DLD1 (cell line): ENCODE measurements around the gene RASA3.
"Not testable (repeated sequence)": the region's sequence is repeated elsewhere in the genome, so short reads cannot be mapped to it uniquely, and the experiment has no call there.

ENCODE experiments used
- in situ Hi-C: cut with HindIII; loops from 2 replicates; pipeline ENCODE4 v1.10.0; 2017; ENCODE audit warnings: low sequenced_read_pairs

RASA3 gene

DNA sequence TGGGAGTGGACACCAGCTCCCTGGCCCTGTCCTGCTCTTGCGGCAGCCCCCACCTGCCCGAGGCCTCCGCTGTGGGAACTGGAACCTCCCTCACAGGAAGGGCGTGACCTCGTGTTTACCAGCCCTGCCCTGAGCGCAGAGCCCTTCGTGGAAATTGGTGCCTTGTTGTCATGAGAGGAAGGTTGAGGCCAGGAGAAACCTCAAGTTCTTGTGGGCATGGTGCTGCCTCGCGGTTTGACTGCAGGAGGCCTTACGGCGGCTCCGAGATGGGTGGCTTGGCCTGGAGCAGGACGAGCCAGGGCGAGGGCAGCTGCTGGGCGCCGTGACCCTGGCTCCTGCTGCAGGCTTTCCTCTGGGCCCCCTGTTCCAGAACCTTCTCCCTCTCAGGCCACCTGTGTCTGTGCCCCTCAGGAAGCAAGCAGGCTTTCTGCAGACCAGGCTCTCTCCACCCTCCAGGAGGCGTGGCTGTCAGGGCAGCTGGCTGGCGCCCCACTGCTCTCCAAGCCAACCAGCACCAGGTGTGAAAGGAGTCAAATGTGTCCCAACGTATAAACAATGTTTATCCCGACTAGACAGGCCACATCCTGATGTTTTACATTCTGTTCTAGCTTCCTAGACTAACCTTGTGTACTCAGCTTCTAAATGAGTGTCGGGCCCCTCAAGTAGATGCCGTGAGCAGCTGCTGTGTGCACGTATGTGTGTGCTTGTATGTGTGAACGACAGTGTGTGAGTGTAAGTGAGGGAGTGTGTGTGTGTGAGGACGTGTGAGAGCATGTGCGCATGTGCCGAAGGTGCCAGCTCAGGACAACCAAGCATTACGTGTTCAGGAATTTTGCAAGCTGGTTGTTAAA, 10.4 kb upstream of the RASA3 start:
- in situ Hi-C loops: no loop called here

DNA sequence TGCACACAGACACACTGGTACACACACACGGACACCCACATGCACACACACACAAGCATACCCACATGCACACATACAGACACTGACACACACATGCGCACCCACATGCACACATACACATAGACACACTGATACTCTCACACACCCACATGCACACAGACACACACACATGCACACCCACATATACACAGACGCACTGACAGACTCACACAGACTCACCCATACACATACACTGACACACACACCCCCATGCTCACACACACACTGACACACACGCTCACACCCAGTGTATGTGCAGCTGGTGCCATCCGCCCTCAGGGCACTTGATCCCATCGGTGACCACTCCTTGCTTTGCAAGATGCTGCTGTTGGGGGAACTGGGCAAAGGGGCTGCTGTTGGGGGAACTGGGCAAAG, 9.7 kb upstream of the RASA3 start:
- in situ Hi-C loops: no loop called here

DNA sequence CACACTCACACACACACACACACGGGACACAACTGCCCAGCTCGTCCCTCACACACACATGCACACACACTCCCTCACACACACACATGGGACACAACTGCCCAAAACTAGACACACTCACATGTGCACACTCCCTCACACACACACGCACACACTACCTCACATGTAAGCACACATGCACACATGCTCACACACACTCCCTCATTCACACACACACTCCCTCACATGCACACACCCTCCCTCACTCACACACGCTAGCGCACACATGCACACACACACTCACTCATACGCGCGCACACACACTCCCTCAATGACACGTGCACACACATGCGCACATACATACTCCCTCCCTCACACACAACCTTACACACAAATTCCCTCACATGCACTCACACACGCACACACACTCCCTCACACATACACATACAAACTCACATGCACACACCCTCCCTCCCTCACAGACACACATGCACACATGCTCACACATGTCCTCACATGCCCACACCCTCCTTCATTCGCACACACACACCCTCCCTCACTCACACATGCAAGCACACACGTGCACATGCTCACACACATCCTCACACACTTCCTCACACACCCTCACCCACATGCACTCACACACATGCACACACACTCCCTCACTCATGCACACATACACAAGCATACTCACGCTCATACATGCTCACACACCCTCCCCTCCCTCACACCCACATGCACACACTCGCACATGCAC, 9.0 kb upstream of the RASA3 start:
- in situ Hi-C loops: no loop called here

DNA sequence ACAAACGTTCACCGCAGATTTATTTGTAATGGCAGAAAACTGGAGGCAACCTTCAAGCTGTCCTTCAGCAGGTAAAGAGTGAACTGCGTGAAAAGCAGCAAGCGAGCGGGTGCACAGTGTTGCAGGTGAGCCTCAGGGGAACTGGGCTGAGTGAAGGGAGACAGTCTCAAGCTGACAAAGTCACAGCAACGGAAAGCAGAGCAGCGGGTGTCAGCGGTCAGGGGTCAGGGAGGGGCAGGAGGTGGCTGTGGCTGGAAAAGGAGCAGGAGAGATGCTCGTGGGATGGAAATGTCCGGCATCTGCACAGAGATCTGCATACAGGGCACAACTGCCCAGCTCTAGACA, 8.5 kb upstream of the RASA3 start:
- in situ Hi-C loops: no loop called here

DNA sequence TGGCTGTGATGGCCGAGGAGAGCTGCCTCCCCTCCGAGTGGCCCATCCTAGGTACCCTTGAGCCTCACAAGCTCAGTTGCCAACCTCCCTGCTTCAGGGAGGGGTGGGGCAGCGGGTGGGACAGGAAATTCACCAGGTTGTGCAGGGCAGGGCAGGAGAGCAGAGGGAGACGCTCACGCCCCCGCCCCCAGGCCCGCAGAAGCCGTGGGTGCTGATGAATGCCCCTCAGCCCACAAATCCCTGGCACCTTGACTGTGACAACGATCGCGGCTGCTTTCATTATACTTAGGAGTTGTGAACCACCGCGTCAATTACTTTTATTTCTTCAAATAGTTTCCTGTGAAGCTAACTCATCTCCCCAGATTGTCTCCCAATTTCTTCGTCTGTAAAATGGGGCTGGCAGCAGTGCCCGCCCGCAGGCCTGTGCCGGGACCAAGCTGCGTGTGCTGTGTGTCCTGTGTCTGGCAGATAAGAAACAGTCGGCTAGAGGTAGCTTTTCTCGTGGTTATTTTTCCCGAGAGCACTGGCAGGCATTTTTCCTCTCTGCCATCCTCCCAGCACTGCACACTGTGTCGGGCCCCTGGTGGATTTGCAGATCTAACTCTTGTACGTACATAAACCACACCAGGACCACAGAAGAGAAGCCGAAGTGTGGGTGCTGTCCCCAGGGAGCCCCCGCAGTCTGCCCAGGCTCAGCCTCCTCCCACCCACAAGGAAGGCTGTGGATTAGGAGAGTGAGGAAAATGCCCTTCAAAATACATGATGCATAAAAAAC, 7.9 kb upstream of the RASA3 start:
- in situ Hi-C loops: no loop called here

DNA sequence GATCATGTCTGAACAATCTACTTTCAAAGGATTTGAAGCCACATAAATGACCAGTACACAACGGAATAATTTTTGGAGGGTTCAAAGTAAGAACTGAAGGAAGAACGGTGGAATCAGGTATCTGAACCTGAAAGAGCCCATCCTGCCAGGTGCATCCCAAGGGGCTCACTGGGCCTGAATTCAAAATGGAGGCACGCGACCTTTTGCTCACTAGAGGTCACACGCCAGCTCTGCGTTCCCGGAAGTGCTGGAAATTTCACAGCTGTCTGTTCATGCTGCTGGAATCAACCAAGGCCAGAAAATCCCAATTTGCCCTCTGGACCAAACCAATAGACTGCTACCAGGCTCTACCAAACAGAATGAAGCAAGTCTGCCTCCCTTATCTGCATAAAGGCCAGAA, 4.2 kb upstream of the RASA3 start:
- in situ Hi-C loops: no loop called here

DNA sequence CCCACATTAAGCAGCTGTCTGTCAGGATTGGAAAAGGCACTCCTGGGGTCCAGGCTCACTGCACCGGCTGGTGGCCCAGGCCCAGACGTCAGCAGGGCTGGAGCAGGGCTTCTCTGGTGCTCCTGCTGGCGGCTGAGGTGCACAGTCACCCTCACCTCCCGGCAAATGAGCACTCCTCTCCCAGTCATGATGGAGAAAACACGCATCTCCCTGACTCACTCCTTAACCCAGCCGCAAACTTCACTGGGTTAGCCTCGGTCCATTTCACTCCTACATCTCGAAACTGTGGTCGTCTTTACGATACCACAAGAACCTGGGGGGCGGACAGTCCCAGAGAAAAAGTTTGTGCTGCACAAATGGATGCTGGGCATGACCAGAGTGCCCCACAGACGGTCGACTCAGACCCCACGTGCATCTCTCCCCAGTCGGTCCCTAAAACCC, 3.3 kb upstream of the RASA3 start:
- in situ Hi-C loops: no loop called here

DNA sequence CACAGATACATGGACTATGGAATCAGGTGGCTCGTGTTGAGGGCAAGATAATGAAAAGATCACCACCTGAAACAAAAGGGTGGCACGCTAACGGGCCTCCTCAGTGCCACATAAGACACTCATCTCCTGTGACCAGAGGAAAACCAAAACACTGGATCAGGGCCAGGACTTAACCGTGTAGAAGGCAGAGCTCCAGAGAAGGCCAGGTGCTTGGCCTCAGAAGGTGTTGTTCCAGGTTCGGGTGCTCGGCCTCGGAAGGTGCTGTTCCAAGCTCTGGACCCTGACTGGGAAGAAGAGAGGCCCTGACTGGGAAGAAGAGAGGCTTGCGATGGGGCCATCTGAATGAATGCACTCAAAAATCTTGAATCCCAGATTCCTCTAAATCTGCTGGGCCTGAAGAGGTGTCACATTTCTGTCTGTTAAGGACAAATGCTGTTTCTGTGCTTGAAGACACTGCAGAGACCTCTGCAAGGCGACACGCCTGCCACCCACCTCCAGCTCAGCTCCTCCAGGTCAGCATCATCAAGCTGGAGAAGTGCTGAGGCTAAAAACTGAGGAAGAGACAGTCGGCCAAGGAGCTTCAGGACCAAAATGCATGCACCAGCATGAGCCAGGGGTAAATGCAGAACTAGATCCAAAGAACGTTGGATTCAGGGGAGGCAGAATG, 2.7 kb upstream of the RASA3 start:
- in situ Hi-C loops: no loop called here

DNA sequence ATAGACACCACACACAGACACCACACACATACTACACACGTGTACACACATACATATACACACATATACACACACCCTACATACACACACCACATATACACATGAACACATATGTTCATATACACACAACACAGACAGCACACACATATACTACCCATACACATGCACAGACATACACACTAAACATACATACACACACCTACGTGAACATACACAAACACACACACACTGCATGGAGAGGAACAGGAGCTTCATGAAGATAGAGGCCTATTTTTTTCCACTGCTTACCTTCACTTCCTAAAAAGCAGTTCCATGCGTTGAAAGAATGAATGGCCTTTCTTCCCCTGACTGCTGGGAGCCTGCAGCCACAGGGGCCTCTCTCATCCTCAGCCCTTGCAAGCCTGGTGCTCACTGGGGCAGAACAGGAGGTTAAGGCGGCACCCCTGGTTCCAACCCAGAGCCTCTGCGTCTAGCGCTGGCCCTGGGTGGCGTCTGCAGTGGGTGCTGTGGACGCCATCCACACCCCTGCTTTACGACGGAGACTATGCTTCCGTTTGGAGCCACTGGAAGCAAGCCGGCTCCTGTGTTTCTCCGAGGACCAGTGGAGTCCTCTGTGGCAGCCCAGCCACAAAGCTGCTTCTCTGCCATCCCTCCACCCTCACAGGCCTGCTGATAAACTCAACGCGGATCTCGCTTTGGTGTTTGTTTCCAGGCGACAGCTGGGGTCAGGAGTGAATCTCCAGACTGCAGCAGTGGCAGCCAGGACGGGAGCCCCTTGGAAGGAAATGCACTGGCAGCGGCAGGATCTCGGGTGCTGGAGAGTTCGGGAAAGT, 1.9 kb upstream of the RASA3 start:
- in situ Hi-C loops: no loop called here

DNA sequence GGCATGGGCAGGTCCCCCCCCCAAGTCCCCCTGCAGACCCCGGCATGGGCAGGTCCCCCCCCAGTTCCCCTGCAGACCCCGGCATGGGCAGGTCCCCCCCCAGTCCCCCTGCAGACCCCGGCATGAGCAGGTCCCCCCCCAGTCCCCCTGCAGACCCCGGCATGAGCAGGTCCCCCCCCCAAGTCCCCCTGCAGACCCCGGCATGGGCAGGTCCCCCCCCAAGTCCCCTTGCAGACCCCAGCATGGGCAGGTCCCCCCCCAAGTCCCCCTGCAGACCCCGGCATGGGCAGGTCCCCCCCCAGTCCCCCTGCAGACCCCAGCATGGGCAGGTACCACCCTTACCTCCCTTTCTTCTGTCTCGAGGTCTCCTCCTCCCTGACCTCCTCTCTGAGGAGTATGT, 1.1 kb upstream of the RASA3 start:
- in situ Hi-C loops: not testable (repeated sequence)

DNA sequence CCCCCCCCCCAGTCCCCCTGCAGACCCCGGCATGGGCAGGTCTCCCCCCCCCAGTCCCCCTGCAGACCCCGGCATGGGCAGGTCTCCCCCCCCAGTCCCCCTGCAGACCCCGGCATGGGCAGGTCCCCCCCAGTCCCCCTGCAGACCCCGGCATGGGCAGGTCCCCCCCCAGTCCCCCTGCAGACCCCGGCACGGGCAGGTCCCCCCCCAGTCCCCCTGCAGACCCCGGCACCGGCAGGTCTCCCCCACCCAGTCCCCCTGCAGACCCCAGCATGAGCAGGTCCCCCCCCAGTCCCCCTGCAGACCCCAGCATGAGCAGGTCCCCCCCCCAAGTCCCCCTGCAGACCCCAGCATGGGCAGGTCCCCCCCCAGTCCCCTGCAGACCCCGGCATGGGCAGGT, 703 bp upstream of the RASA3 start:
- in situ Hi-C loops: not testable (repeated sequence)

DNA sequence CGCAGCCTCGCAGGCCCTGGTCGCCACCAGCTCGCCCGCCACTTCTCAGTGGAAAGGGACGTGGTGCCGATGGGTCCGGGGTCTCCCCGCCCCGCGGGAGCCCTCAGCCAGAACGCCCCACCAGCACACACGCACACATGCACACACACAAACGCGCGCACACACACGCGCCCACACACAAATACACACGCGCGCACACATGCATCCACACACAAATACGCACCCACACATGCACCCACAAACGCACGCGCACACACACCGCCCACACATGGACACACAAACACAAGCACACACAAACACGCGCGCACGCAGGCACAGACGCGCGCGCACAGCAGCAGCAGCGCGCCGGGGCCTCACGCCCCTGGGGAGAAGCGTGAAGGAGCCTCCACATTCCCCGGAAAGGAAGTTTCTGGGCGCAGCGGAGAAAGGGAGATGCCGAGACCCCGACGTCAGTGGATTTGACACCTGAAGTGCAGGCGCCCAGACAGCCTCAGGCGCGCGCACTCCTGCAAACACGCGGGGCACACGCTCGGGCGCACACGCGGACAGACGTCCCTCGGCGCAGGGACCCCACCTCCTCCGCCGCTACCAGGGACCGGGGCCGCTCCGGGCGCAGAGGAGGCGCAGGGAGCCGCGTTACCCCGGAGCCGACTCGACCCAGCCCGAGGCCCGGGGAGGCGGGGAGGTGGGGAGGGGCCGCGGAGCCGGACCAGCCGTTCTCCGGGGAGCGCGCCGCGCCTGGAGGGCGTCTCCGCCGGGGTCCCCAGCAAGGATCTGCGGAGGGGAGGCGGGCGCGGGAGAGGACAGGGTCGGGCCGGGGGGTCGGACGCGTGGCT, 622 bp downstream of the RASA3 start:
- in situ Hi-C loops: no loop called here

DNA sequence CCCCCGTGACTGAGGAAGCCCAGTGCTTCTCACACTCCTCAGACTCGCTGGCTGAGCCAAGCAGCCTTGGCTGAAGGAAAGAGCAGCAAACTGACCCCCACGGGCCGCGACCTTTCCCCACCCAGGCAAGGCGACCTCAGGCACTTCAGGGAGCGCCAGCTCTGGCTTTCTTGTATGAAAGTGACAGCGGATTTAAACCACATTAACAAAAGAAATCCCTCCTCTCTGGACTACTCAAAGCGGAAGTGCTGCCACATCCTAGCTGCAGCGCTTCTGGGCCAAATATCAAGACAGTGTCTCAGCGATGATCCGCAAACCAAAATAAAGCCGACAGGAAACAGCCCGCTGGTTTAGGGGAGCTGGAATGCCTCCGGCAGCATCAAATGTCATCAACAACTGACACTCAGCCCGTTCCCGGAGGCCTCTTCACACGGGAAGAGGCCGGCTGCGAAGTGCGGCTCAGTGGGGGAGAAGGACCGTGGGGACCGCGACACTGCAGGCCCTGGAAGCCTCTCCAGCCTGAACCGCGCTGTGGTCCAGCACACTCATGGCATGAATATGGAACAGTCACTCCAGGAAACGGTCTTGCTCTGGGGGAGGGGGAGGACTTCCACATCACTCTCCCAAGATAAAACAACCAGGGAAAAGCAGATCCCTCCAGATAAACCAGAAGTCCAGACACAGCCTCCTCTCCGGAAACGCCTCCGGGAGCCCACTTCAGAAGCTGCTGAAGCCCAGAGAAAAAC, 1.4 kb downstream of the RASA3 start:
- in situ Hi-C loops: no loop called here

DNA sequence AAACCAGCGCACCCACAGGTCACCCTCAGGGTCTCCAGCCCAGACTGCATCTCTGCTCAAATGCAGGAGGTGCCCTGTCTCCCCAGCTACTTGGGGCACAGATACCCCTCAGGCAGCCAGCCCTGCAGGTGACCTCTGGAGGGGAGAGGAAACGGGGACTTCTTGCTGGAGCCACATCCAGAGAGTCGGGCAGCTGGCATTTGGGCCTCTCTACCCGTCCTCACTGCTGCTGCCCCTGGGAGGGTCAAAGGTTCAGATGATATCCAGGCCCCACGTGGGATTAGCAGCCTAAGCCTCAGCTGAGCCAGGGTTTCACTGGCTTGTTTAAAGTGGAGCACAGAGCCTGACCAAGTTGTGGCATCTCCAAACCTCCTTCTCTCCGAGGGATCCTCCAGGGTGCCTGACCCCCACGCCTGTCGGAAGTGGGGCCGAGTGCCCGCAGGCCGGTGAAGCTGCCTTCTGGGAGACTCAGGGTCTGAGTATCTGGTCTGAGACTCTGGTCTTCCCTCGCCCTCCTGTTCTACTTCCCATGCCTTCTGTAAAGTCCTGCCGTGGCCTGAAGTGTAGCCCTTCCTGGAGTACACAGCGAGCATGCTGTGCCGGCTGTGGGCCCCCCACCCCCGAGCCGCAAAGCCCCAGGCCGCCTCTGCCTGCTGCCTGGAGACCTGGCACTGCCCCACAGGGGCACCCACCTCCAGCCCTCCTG, 2.1 kb downstream of the RASA3 start:
- in situ Hi-C loops: no loop called here

DNA sequence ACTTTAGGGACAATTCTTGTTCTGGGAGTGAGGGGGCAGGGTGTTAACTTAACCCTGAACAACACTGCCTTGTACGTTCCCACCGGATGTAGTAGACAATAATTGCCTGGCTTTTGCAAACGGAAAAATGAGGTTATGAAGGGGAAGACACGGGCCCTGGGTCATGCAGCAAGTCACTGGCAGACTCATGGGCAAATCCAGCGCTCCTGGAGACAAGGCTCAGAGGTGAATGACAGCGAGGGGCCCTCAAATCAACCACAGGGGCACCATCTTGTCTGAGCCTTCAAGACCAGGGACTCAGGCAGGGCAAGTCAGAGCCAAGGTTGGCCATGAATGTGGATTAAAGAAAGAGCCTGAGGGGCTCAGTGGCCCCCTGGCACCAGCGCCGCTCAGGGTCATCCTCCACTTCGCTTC, 2.8 kb downstream of the RASA3 start:
- in situ Hi-C loops: no loop called here

DNA sequence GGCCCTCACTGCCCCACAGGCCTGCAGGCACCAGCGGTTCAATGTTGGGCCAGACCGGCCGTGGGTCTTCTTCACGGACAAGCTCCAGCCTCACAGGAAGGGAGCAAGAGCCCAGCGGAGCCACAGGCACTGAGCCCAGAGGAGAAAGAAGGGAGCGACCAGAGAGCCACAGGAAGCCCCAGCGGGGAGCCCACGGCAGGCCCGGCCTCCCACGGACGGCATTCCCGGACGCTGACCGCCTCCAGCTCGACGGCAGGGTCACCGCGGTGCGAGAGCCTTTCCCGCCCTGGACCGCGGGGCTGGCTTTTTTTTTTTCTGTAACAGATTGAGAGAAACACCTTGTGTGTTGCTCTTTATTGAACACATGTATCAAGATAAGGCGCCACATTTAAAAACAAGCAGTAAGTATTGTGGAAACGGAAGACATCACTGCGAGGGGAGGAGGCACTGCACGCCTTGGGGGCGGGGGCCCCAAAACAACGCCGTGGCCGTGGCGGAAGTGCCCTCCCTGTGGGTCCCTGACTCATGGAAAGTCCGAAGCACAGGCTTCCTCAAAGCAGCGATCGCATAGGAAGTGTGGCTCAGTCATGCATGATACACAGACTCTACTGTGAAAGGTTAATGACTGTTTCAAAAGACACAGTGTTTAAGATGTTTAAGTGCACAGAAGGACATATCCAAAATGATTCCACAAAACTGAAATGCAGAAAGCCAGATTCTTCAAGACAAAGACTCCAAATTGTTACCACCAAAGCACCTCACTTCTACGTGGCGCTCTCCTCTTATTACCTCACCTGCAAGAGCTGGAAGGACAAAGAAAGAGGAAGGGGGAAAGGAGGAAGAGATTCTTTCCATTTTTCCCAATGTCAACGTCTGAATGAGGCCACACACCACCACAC, 3.5 kb downstream of the RASA3 start:
- in situ Hi-C loops: no loop called here

DNA sequence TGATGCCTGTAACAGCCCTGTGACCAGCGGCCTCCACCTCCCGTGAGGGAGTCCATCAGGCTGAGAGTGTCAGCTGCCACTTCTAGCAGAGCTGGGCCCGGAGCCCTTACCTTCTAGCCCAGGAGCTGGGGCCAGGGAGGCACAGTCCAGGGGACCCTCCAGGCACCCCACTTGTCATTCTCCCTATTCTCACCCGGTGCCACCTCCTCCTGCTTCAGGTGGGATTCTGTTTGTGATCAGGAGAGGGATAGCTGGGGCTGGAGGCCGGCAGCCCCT, 4.1 kb downstream of the RASA3 start:
- in situ Hi-C loops: no loop called here
